Fibroblast of upper back skin (primary cell): ENCODE results near the gene CCDC63.

Source experiments
- DNase-seq: peaks from one replicate; pipeline ENCODE4 v3.0.0-alpha.2; 2013

Gene CCDC63

GRCh38 chr12:110888256-110888991 is 41.6 kb downstream of the CCDC63 start:
- no peak for DNase-seq

DNA sequence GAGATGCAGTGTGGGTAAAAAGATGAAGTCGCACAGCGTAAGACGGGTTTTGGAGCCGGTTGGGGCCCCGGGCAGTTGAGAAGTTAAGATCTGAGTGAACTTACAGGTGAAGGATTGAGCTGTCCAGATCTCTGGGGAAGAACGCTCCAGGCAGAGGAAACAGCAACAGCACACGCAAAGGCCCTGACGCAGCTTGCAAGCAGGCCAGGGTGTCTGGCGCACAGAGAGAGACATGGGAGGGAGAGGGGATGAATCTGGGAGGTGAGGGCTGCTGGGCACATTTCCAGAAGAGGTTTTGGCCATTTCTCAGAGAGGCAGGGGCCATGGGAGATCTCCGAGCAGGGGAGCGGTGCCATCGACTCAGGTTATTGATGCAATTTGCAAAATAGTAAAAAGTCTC is 42.6 kb downstream of the CCDC63 start:
- no peak for DNase-seq

GRCh38 chr12:110893956-110894355 is 47.2 kb downstream of the CCDC63 start:
- DNase-seq, result no peak

GRCh38 chr12:110896559-110896958 is 49.8 kb downstream of the CCDC63 start:
- DNase-seq, result no peak

DNA sequence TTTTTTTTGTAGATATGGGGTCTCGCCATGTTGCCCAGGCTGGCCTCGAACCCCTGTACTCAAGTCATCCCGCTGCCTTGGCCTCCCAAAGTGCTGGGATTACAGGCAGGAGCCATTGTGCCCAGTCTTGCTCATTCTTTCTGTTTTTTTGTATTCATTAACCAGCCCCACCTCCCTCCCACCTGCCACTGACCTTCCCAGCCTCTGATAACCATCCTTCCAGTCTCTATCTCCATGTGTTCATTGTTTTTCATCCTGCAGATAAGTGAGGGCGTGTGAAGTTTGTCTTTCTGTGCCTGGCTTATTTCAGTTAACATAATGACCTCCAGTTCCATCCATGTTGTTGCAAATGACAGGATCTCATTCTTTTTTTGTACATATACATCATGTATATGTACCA is 54.6 kb downstream of the CCDC63 start:
- no peak for DNase-seq

GRCh38 chr12:110903511-110903910 is 56.7 kb downstream of the CCDC63 start:
- no peak for DNase-seq

GRCh38 chr12:110906083-110906482 is 59.3 kb downstream of the CCDC63 start:
- no peak for DNase-seq

GRCh38 chr12:110906516-110906915 is 59.7 kb downstream of the CCDC63 start:
- no peak for DNase-seq

- peak; percentile 84 for DNase-seq
These were observed 60.2 kb downstream of the CCDC63 start for GRCh38 chr12:110906985-110907384.

- no peak for DNase-seq
These were observed 60.8 kb downstream of the CCDC63 start for GRCh38 chr12:110907583-110907982.

DNA sequence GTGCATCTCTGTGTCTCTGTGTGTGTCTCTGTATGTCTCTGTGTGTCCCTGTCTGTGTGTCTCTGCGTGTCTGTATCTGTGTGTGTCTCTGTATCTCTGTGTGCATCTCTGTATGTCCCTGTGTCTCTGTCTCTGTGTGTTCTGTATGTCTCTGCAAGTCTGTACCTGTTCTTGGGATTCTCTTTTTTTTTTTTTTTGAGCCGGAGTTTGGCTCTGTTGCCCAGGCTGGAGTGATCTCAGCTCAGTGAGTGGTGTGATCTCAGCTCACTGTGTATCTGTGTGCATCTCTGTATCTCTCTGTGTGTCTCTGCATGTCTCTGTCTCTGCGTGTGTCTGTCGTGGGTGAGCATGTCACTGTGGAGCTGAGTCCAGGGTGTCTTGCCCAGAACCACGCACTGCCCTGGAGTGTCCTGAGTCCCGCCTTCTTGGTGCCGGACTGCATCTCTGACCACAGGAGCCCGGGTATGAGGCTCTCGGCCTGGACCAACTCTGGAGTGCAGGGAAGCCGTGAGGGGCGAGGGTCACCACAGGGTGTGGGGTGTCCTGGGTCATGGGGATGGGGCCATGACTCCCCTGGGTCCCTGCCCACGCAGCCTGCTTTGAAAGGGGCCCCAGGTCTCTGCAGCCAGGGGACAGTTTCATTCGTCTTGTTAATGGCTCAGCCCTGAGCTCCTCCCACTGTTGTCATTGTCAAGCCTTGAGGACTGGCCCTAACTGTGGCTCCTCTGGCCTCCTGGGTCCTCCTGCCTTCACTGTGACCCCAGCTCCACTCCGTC is 61.8 kb downstream of the CCDC63 start:
- no peak for DNase-seq

DNA sequence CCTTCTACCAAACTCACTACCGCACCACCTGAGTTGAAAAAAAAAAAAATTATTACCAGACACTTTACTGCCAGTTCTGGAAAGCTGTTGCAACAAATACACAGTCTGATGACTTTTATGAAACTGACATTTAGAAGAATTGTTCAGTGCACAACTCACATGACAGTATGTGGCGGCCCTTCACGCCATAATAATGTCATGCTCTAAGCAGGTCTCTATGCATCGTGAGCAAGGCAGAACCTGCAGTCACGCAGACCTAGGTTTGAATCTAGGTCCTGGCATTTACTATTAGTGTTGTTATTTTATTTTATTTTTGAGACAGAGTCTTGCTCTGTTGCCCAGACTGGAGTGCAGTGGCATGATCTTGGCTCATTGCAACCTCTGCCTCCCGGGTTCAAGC is 65.5 kb downstream of the CCDC63 start:
- no peak for DNase-seq

DNA sequence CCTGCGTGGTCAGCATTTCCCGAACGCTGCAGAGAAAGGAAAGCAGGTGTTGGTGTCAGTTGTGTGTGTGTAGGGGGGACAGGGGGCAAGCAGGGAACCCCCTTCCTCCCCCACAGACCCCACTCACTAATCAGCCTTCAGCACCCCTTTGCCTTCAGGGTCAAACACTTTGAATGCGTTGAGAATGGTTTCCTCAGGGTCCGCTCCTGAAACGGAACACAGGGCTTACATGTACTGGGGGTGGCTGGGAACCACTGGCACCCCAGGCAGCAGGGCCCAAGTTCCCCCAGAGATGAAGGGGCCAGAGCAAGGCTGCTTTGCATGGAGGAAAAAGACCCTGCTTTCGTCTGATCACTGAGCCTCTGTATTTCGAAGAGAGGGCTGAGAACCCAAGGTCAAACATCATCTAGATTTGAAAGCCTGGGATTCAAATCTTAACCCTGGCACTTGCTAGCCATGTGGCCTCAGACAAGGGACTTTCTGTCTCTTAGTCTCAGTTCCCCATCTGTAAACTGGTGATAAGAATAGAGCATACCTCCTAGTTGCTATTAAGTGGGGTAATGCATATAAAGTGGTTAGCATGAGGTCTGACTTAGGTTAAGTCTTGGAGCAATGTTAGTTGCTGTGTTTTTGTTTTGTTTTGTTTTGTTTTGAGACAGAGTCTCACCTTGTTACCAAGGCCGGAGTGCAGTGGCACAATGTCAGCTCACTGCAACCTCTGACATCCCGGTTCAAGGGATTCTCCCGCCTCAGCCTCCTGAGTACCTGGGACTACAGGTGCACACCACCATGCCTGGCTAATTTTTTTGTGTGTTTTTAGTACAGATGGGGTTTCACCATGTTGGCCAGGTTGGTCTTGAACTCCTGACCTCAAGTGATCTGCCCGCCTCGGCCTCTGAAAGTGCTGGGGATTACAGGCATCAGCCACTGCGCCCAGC is 66.6 kb downstream of the CCDC63 start:
- DNase-seq, result no peak

- peak; percentile 74 for DNase-seq
These were observed 69.6 kb downstream of the CCDC63 start for GRCh38 chr12:110916295-110916875.

GRCh38 chr12:110917467-110917866 is 70.7 kb downstream of the CCDC63 start:
- peak; percentile 84 for DNase-seq

GRCh38 chr12:110917961-110918360 is 71.2 kb downstream of the CCDC63 start:
- DNase-seq, result peak; percentile 40

DNA sequence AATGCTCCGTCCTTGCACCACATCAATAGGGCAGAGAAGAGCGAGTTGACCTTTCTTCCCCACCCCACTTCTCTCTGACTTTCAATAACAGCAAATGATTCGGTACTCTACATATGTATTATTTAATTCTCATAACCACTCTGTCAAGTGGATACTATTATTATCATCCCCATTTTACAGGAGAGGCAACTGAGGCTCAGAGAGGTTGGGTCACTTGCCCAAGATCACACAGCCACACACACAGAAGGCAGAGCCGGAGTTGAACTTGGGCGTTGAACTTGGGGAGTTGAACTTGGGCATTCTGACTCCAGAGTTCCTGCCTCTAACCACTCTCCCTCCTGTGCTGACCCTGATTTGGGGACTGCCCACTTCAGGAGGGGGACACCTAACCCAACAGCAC is 72.9 kb downstream of the CCDC63 start:
- no peak for DNase-seq

GRCh38 chr12:110920324-110920910 is 73.6 kb downstream of the CCDC63 start, which contains the start of gene MYL2:
MYL2 (minus strand) TSS chr12:110920579; CDS start chr12:110920529, 50 bp downstream.
- DNase-seq, result no peak

DNA sequence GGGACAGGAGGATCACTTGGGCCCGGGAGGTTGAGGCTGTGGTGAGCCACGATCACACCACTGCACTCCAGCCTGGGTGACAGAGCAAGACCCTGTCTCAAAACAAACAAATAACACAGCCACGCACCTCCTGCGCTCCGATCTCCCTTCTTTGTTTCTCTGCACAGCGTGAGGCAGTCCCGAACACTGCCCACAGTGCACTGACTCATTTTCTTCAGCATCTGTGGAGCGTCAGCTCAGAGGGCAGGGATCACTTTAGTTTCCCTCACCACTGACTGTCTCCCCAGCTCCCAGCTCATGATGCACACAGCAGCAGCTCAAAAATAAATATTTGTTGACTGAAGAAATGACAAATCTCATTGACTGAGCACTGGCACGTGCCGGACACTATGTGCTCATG is 74.5 kb downstream of the CCDC63 start:
- DNase-seq, result peak; percentile 36

DNA sequence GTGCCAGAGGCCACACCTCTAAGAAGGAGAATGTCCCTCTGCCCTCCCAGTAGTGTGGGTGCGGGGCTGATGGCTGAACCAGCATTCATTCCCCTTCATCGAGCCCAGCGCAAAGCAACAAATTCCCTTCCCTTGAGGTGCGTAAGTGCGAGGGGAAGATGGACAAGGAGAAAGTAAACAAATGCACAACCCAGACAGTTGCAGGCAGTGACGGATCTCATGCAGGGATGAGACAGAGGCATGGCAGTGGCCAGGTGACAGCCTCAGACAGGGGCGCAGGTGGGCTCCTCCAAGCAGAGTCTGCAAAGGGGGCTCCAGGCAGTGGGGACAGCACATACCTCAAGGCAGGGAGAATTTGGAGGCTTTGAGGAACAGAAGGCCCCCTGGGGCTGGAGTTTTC is 75.9 kb downstream of the CCDC63 start:
- DNase-seq, result no peak

GRCh38 chr12:110923192-110923591 is 76.4 kb downstream of the CCDC63 start:
- no peak for DNase-seq

- DNase-seq, result no peak
These were observed 77.0 kb downstream of the CCDC63 start for GRCh38 chr12:110923692-110924334.
